HepG2 (cell line): Measurements from ENCODE around the gene B4GALT1. TPM values are rescaled to one million over a fixed set of nuclear protein-coding genes. Genes with fewer than 3 reads are reported as not detected.

Experiments
- ATAC-seq: fragments of 200-7000 bp; cut with Tn5 transposase; 3 replicates; pipeline ENCODE4 v1.9.1; 2020; ENCODE audit warnings: mild to moderate bottlenecking, moderate library complexity
- BruUV-seq: library from RNA; stranded (reverse); fragments of 400-500 nt; replicated peaks from 2 replicates; lab custom pipeline; 2021; lab: Mats Ljungman, UMichigan
- CTCF ChIA-PET: fragments of 300-600 bp; formaldehyde crosslinking; extraction: SDS; loops from one replicate; lab custom pipeline; 2021; ENCODE audit warnings: low total read pairs, inconsistent platforms, low intra/inter-chr PET ratio; lab: Yijun Ruan, JAX
- POLR2A ChIA-PET: fragments of 350-600 bp; sonication (Branson Sonifier 250); formaldehyde crosslinking; loops from one replicate; lab custom pipeline; 2020; ENCODE audit warnings: antibody characterized with exemption, inconsistent platforms; lab: Yijun Ruan, JAX
- DNase-seq: peaks from one replicate; pipeline ENCODE4 v3.0.0-alpha.2; 2015; ENCODE audit warnings: low spot score
- FAIRE-seq: peaks from 3 replicates; lab custom pipeline; 2011; peaks lifted over from hg19 to GRCh38; lab: Jason Lieb, UNC
- H2AFZ ChIP-seq: one replicate; pipeline ENCODE4 v1.6.1; 2011; ENCODE audit warnings: low read length, inconsistent platforms
- H3K27ac ChIP-seq: fragments of 300-600 bp; 3 replicates; pipeline ENCODE4 v1.8.0; 2011; ENCODE audit warnings: mixed run types, mild to moderate bottlenecking, mixed read lengths, low read length, inconsistent platforms; ENCODE audit not compliant: insufficient read depth; ENCODE audit errors: extremely low read length
- H3K27me3 ChIP-seq, 2 experiments: fragments of 200-600 bp in 1 of 2; 2 replicates in 1 of 2; 3 replicates in 1 of 2; pipeline versions ENCODE4 v1.6.0 to v1.8.0; 2011; ENCODE audit warnings: low read length in 2 of 2, mild to moderate bottlenecking in 2 of 2, moderate library complexity in 2 of 2, inconsistent platforms in 1 of 2; ENCODE audit not compliant: insufficient read depth in 2 of 2, control insufficient read depth in 1 of 2
- H3K36me3 ChIP-seq, 2 experiments: fragments of 200-600 bp in 1 of 2; replicated peaks in 1 of 2; 2 replicates in 1 of 2; 3 replicates in 1 of 2; pipeline versions ENCODE4 v1.5.1 to v1.8.0; 2011; ENCODE audit warnings: low read length in 2 of 2, inconsistent platforms in 1 of 2; ENCODE audit not compliant: insufficient read depth in 2 of 2, control insufficient read depth in 1 of 2
- H3K4me1 ChIP-seq: 2 replicates; pipeline ENCODE4 v1.5.1; 2012; ENCODE audit warnings: low read length, inconsistent platforms; ENCODE audit not compliant: insufficient read depth
- H3K4me2 ChIP-seq: 2 replicates; pipeline ENCODE4 v1.6.0; 2011; ENCODE audit warnings: low read depth, low read length, inconsistent platforms
- H3K4me3 ChIP-seq, 3 experiments: fragments of 200-600 bp in 1 of 3; sonication (generic), shearing (Covaris generic) in 1 of 3; replicated peaks in 1 of 3; 2 replicates each; pipeline ENCODE4 v1.5.1; 2011 to 2016; ENCODE audit warnings: low read length in 3 of 3, inconsistent platforms in 2 of 3, low read depth in 2 of 3, mild to moderate bottlenecking in 2 of 3, control low read depth in 1 of 3, mixed read lengths in 1 of 3; ENCODE audit not compliant: insufficient read depth in 1 of 3
- H3K79me2 ChIP-seq: one replicate; pipeline ENCODE4 v1.6.1; 2011; ENCODE audit warnings: low read length, inconsistent platforms; ENCODE audit not compliant: insufficient read depth
- H3K9ac ChIP-seq: 2 replicates; pipeline ENCODE4 v1.6.0; 2011; ENCODE audit warnings: mild to moderate bottlenecking, low read depth, low read length, inconsistent platforms; ENCODE audit not compliant: insufficient read depth
- H3K9me3 ChIP-seq: 2 replicates; pipeline ENCODE4 v1.5.1; 2012; ENCODE audit warnings: mild to moderate bottlenecking, low read length
- H4K20me1 ChIP-seq: 2 replicates; pipeline ENCODE4 v1.6.0; 2011; ENCODE audit warnings: inconsistent platforms, mild to moderate bottlenecking, low read length, moderate library complexity; ENCODE audit not compliant: insufficient read depth
- HNRNPH1 ChIP-seq: fragments of 200-400 bp; formaldehyde crosslinking; optimal IDR thresholded peaks from 2 replicates; pipeline ENCODE3; 2017; ENCODE audit warnings: mild to moderate bottlenecking, low read depth, low read length
- NFKBIZ ChIP-seq: IDR thresholded peaks from 2 replicates; pipeline ENCODE4 v1.6.1; 2018; ENCODE audit warnings: missing genetic modification reagents, missing compliant biosample characterization
- PHF8 ChIP-seq: sonication (generic); formaldehyde crosslinking; IDR thresholded peaks from 2 replicates; pipeline ENCODE4 v1.5.0; 2020; ENCODE audit warnings: missing genetic modification reagents
- RARA ChIP-seq: IDR thresholded peaks from 2 replicates; pipeline ENCODE4 v1.6.1; 2016; ENCODE audit warnings: missing genetic modification reagents, missing compliant biosample characterization
- ZNF431 ChIP-seq: sonication (generic); formaldehyde crosslinking; IDR thresholded peaks from 2 replicates; pipeline ENCODE4 v1.9.0; 2022; ENCODE audit warnings: missing genetic modification reagents, low read depth, mild to moderate bottlenecking, borderline replicate concordance
- ZNF720 ChIP-seq: sonication (generic); formaldehyde crosslinking; IDR thresholded peaks from 2 replicates; pipeline ENCODE4 v1.4.0; 2020; ENCODE audit warnings: missing genetic modification reagents
- ZSCAN12 ChIP-seq: sonication (generic); formaldehyde crosslinking; IDR thresholded peaks from 2 replicates; pipeline ENCODE4 v1.9.0; 2021; ENCODE audit warnings: mild to moderate bottlenecking, missing genetic modification reagents
- WGBS: methylation state at CpG from one replicate; pipeline ENCODE4 v1.1.6; 2017; ENCODE audit warnings: low lambda C conversion rate; 5-methylcytosine and 5-hydroxymethylcytosine counted together
- in situ Hi-C: cut with HindIII; loops from 2 replicates; pipeline ENCODE4 v1.10.0; 2017; ENCODE audit warnings: low pct_unique_long_range_greater_than_20kb; ENCODE audit not compliant: extremely low pct_ligation_motif_present
- intact Hi-C: fragments of 100-400 bp; cut with micrococcal nuclease; formaldehyde crosslinking; loops from one replicate; pipeline ENCODE4 v1.10.0; 2022; ENCODE audit not compliant: unreplicated experiment
- polyA plus RNA-seq, 8 experiments: library from polyadenylated mRNA; depleted of rRNA in 3 of 8; stranded (reverse) in 7 of 8; unstranded in 1 of 8; fragments of >200 nt; fragmentation: Illumina TruSeq in 4 of 8; extraction: Trizol in 4 of 8; gene quantifications; 2 replicates each; pipeline versions ENCODE4 v1.2.1 to v1.2.3, GENCODE V29; 2011 to 2016; ENCODE audit warnings: low read depth in 4 of 8, missing spikeins in 1 of 8, mixed read lengths in 1 of 8; ENCODE audit not compliant: insufficient read depth in 1 of 8
- total RNA-seq, 5 experiments: library from RNA; depleted of rRNA; stranded (reverse); fragments of >200 nt; fragmentation: Illumina TruSeq; extraction: Trizol; gene quantifications; 2 replicates each; pipeline ENCODE4 v1.2.3, GENCODE V29; 2016; ENCODE audit warnings: low read depth in 1 of 5
- TF ChIP-seq, protein P1 (sequence below): sonication (generic); formaldehyde crosslinking; IDR thresholded peaks from 2 replicates; pipeline ENCODE4 v1.9.0; 2021; ENCODE audit warnings: mild to moderate bottlenecking, missing genetic modification reagents
- TF ChIP-seq, protein P2 (sequence below): sonication (generic); formaldehyde crosslinking; IDR thresholded peaks from 2 replicates; pipeline ENCODE4 v1.9.0; 2021; ENCODE audit warnings: missing genetic modification reagents, borderline replicate concordance
- TF ChIP-seq, protein P3 (sequence below): sonication (generic); formaldehyde crosslinking; IDR thresholded peaks from 2 replicates; pipeline ENCODE4 v1.4.0; 2020; ENCODE audit warnings: missing genetic modification reagents
- TF ChIP-seq, protein P4 (sequence below): sonication (generic); formaldehyde crosslinking; IDR thresholded peaks from 2 replicates; pipeline ENCODE4 v1.9.0; 2021; ENCODE audit warnings: missing genetic modification reagents, mild to moderate bottlenecking, borderline replicate concordance

Gene B4GALT1
- total and polyA plus RNA-seq, 2 of the 13 experiments (the other 11 are each of a cell fraction or from before 2014, with no cell fraction given), result 15.7 to 33.5 TPM

DNA sequence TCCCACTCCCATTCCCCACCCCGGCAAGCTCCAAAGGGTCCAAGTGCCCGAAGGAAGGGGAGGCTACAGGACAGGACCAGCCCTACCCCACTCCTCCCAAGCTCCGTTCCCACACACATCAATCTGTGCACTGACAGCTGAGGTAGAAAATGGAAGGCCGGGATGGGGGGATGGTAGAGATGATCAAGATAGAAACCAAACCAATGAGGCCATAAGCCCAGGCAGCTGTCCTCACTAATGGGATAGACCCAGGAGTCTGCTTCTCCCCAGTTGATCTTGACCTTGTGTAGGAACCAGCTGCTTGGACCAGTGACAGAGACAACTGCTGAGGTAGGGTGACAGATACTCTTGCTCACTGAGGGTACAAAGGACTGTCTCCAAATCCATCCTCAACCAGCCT lies 38.6 kb downstream of the B4GALT1 start:
- peaks cover 25 to 66% of the 10 kb centered on the region in 2 experiments for H3K36me3 ChIP-seq
- TF ChIP-seq, protein P1, sequence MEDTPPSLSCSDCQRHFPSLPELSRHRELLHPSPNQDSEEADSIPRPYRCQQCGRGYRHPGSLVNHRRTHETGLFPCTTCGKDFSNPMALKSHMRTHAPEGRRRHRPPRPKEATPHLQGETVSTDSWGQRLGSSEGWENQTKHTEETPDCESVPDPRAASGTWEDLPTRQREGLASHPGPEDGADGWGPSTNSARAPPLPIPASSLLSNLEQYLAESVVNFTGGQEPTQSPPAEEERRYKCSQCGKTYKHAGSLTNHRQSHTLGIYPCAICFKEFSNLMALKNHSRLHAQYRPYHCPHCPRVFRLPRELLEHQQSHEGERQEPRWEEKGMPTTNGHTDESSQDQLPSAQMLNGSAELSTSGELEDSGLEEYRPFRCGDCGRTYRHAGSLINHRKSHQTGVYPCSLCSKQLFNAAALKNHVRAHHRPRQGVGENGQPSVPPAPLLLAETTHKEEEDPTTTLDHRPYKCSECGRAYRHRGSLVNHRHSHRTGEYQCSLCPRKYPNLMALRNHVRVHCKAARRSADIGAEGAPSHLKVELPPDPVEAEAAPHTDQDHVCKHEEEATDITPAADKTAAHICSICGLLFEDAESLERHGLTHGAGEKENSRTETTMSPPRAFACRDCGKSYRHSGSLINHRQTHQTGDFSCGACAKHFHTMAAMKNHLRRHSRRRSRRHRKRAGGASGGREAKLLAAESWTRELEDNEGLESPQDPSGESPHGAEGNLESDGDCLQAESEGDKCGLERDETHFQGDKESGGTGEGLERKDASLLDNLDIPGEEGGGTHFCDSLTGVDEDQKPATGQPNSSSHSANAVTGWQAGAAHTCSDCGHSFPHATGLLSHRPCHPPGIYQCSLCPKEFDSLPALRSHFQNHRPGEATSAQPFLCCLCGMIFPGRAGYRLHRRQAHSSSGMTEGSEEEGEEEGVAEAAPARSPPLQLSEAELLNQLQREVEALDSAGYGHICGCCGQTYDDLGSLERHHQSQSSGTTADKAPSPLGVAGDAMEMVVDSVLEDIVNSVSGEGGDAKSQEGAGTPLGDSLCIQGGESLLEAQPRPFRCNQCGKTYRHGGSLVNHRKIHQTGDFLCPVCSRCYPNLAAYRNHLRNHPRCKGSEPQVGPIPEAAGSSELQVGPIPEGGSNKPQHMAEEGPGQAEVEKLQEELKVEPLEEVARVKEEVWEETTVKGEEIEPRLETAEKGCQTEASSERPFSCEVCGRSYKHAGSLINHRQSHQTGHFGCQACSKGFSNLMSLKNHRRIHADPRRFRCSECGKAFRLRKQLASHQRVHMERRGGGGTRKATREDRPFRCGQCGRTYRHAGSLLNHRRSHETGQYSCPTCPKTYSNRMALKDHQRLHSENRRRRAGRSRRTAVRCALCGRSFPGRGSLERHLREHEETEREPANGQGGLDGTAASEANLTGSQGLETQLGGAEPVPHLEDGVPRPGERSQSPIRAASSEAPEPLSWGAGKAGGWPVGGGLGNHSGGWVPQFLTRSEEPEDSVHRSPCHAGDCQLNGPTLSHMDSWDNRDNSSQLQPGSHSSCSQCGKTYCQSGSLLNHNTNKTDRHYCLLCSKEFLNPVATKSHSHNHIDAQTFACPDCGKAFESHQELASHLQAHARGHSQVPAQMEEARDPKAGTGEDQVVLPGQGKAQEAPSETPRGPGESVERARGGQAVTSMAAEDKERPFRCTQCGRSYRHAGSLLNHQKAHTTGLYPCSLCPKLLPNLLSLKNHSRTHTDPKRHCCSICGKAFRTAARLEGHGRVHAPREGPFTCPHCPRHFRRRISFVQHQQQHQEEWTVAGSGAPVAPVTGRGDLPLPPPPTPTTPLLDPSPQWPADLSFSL (CRISPR knock-in tag), result no peak
- TF ChIP-seq HNRNPH1 (no peak), RARA (CRISPR knock-in tag) (no peak), PHF8 (no peak), NFKBIZ (CRISPR knock-in tag) (no peak), ZSCAN12 (CRISPR knock-in tag) (no peak), ZNF431 (CRISPR knock-in tag) (no peak), ZNF720 (CRISPR knock-in tag) (no peak)
- TF ChIP-seq, protein P2, sequence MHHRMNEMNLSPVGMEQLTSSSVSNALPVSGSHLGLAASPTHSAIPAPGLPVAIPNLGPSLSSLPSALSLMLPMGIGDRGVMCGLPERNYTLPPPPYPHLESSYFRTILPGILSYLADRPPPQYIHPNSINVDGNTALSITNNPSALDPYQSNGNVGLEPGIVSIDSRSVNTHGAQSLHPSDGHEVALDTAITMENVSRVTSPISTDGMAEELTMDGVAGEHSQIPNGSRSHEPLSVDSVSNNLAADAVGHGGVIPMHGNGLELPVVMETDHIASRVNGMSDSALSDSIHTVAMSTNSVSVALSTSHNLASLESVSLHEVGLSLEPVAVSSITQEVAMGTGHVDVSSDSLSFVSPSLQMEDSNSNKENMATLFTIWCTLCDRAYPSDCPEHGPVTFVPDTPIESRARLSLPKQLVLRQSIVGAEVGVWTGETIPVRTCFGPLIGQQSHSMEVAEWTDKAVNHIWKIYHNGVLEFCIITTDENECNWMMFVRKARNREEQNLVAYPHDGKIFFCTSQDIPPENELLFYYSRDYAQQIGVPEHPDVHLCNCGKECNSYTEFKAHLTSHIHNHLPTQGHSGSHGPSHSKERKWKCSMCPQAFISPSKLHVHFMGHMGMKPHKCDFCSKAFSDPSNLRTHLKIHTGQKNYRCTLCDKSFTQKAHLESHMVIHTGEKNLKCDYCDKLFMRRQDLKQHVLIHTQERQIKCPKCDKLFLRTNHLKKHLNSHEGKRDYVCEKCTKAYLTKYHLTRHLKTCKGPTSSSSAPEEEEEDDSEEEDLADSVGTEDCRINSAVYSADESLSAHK (CRISPR knock-in tag), result no peak
- TF ChIP-seq, protein P3, sequence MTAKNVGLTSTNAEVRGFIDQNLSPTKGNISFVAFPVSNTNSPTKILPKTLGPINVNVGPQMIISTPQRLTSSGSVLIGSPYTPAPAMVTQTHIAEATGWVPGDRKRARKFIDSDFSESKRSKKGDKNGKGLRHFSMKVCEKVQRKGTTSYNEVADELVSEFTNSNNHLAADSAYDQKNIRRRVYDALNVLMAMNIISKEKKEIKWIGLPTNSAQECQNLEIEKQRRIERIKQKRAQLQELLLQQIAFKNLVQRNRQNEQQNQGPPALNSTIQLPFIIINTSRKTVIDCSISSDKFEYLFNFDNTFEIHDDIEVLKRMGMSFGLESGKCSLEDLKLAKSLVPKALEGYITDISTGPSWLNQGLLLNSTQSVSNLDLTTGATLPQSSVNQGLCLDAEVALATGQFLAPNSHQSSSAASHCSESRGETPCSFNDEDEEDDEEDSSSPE, result no peak
- TF ChIP-seq, protein P4, sequence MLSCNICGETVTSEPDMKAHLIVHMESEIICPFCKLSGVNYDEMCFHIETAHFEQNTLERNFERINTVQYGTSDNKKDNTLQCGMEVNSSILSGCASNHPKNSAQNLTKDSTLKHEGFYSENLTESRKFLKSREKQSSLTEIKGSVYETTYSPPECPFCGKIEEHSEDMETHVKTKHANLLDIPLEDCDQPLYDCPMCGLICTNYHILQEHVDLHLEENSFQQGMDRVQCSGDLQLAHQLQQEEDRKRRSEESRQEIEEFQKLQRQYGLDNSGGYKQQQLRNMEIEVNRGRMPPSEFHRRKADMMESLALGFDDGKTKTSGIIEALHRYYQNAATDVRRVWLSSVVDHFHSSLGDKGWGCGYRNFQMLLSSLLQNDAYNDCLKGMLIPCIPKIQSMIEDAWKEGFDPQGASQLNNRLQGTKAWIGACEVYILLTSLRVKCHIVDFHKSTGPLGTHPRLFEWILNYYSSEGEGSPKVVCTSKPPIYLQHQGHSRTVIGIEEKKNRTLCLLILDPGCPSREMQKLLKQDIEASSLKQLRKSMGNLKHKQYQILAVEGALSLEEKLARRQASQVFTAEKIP (CRISPR knock-in tag), result no peak
- no peak overlapping the region for H3K9ac ChIP-seq
- H3K27me3 ChIP-seq, result no peaks in the 10 kb centered on the region
- ChIA-PET POLR2A (no interaction called here), CTCF (no interaction called here)
- in situ Hi-C loops (no loop called here), intact Hi-C loops (no loop called here)
- H3K4me1 ChIP-seq, result peaks cover 22% of the 10 kb centered on the region
- H2AFZ ChIP-seq, result no peak overlapping the region
- H3K4me3 ChIP-seq, result no peak overlapping the region
- WGBS, result 97% methylated on average over 4 of the region's 4 CpGs
- no TSS peak for BruUV-seq
- ATAC-seq, result no peak
- H4K20me1 ChIP-seq, result peaks cover 13% of the 10 kb centered on the region
- FAIRE-seq, result no peak
- peaks cover 3% of the 10 kb centered on the region for H3K79me2 ChIP-seq
- DNase-seq, result no peak
- H3K27ac ChIP-seq, result no peak overlapping the region
- H3K4me2 ChIP-seq, result no peak overlapping the region
- no peaks in the 10 kb centered on the region for H3K9me3 ChIP-seq
